LNCaP clone FGC (cell line): ENCODE data around the gene RBM25.
A peak's percentile ranks its signal among the peaks of the same experiment; 100 is the strongest.
"Not testable (repeated sequence)": the region's sequence is repeated elsewhere in the genome, so short reads cannot be mapped to it uniquely, and the experiment has no call there.

Source experiments
- DNase-seq: peaks from one replicate; pipeline ENCODE4 v3.0.0-alpha.2; 2011; ENCODE audit warnings: low read depth
- H3K4me3 ChIP-seq: 2 replicates; pipeline ENCODE4 v1.5.1; 2011; ENCODE audit warnings: mild to moderate bottlenecking, low read depth, low read length, control low read depth
- CTCF ChIP-seq: IDR thresholded peaks from 2 replicates; pipeline ENCODE4 v1.5.1; 2012; ENCODE audit warnings: mild to moderate bottlenecking; ENCODE audit not compliant: control insufficient read depth, insufficient read depth; ENCODE audit errors: extremely low read depth

RBM25 gene

GRCh38 chr14:73058224-73058921 is at the start of gene RBM25:
Gene RBM25 (plus strand): TSS chr14:73058534. CDS start chr14:73071642, 13,108 bp downstream.
- peak; percentile 33; the same call in 1 of the 2 replicates for TF ChIP-seq CTCF
- peak; percentile 99 for DNase-seq
- H3K4me3 ChIP-seq = peak within 1 kb of the TSS; percentile 86

GRCh38 chr14:73011189-73011588 is 47.1 kb upstream of the RBM25 start:
- DNase-seq = not testable (repeated sequence)

GRCh38 chr14:73014105-73014504 is 44.2 kb upstream of the RBM25 start:
- no peak for TF ChIP-seq CTCF
- DNase-seq = no peak
- no peak overlapping the region for H3K4me3 ChIP-seq

More at GRCh38 chr14:73011189-73011588, 47.1 kb upstream of the RBM25 start:
- H3K4me3 ChIP-seq = not testable (repeated sequence)

GRCh38 chr14:73015552-73015951 is 42.8 kb upstream of the RBM25 start:
- DNase-seq, H3K4me3 ChIP-seq: not testable (repeated sequence)

GRCh38 chr14:73016011-73016410 is 42.3 kb upstream of the RBM25 start:
- H3K4me3 ChIP-seq, DNase-seq: not testable (repeated sequence)

- no peak for TF ChIP-seq CTCF
- H3K4me3 ChIP-seq = no peak overlapping the region
- DNase-seq = no peak
Observed at GRCh38 chr14:73022051-73022450, 36.3 kb upstream of the RBM25 start.

GRCh38 chr14:73025544-73025943 is 32.8 kb upstream of the RBM25 start:
- no peak overlapping the region for H3K4me3 ChIP-seq
- 0 out of 2 replicates have a peak, but pooled peaks have one; percentile 1 for TF ChIP-seq CTCF
- no peak for DNase-seq

- no peak for DNase-seq
- no peak for TF ChIP-seq CTCF
- H3K4me3 ChIP-seq = peak overlapping the region; percentile 80
Observed at GRCh38 chr14:73026243-73026844, 32.0 kb upstream of the RBM25 start.
